A673 (cell line): ENCODE measurements around the gene MFRP.

Source experiments
- CTCF ChIP-seq: fragments of 300-800, 200-600 bp; sonication (generic); conservative IDR thresholded peaks from 2 replicates; pipeline ENCODE4 v1.5.1; 2017; ENCODE audit warnings: low read depth, mild to moderate bottlenecking, antibody characterized with exemption, low read length, moderate library complexity, mixed read lengths
- EZH2 ChIP-seq: fragments of 200-600 bp; sonication (generic); IDR thresholded peaks from 2 replicates; pipeline ENCODE4 v1.6.1; 2017; ENCODE audit warnings: borderline replicate concordance, low read depth, mild to moderate bottlenecking, mixed read lengths, antibody characterized with exemption, low read length; ENCODE audit not compliant: poor library complexity, severe bottlenecking

DNA sequence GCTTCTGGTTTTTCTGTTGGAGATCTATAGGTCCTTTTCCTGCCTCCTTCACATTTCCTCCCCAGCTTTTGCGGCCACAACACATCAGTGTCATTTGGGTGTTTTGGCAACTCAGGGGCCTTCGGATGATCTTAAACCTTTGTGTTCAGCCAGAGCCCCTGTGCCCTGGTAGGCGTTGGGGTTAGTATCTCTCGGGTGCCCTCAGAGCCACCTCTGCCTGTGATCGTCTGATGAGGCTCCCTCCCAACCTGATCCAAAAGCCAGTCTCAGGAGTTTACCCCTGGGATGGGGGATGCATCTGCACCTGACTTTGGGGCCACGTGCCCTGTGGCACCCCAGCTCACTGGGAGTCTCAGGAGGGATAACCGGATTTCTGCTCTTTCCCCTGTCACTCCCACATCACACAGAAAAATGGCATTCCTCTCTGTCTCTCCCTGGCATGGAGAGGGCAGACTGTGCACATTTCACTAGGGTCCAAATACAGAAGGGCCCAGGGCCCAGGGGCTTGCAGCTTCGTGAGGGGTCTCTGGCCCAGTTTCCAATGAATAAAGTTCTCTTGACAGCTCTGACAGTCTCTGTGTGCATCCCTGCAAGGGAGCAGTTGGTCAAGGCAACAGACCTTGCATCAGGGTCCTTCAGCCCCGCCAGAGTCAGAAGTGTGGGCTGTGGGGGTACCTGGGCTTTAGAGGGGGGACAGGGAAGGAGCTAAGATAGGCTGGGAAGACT lies 9.6 kb downstream of the MFRP start:
- TF ChIP-seq CTCF (no peak), EZH2 (no peak)
